ENCODE data around the gene LIN7A.

LIN7A gene

GRCh38 chr12:80861641-80862378, 75.9 kb downstream of the LIN7A start:
- Histone ChIP-seq H2AFZ (ENCODE audit: low read depth) (no peak overlapping the region), H4K20me1 (ENCODE audit: insufficient read depth) (no peaks in the 10 kb centered on the region), H3K9ac (no peak overlapping the region), H3K4me1 (ENCODE audit: low read depth, poor library complexity, severe bottlenecking) (no peaks in the 10 kb centered on the region), H3K27ac (no peak overlapping the region), H3K79me2 (ENCODE audit: insufficient read depth, low read depth) (no peaks in the 10 kb centered on the region), H3K4me2 (no peak overlapping the region), H3K27me3 (ENCODE audit: insufficient read depth, low read depth) (no peaks in the 10 kb centered on the region), H3K36me3 (ENCODE audit: insufficient read depth) (no peaks in the 10 kb centered on the region), H3K4me3 (IDR thresholded peaks at IDR 0.05; ENCODE audit: insufficient read depth, low read depth, low read length) (no peak overlapping the region)
- TF ChIP-seq, protein P1, sequence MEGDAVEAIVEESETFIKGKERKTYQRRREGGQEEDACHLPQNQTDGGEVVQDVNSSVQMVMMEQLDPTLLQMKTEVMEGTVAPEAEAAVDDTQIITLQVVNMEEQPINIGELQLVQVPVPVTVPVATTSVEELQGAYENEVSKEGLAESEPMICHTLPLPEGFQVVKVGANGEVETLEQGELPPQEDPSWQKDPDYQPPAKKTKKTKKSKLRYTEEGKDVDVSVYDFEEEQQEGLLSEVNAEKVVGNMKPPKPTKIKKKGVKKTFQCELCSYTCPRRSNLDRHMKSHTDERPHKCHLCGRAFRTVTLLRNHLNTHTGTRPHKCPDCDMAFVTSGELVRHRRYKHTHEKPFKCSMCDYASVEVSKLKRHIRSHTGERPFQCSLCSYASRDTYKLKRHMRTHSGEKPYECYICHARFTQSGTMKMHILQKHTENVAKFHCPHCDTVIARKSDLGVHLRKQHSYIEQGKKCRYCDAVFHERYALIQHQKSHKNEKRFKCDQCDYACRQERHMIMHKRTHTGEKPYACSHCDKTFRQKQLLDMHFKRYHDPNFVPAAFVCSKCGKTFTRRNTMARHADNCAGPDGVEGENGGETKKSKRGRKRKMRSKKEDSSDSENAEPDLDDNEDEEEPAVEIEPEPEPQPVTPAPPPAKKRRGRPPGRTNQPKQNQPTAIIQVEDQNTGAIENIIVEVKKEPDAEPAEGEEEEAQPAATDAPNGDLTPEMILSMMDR (conservative IDR thresholded peaks at IDR 0.05; ENCODE audit: low read depth, low read length), result no peak

DNA sequence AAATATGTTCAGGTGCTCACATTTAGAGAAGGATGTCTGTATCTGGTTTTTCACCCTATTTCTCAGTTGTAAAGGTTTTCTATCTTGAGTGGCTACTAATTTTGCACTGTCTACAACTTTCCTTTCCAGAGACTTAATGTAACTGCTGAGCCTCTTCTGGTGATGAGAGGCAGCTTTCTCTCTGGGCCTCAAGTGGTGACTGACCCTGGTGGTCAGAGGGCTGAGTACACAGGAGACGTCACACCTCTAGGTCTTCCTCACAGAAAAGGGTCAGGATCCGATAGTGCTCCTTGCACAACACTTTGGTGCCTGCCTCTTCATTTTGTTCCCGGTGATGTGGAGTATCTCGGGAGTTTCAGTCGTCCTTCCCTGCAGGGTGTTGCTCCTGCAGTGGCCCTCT, 76.8 kb downstream of the LIN7A start:
- H3K9ac ChIP-seq, result no peak overlapping the region
- H3K79me2 ChIP-seq (ENCODE audit: insufficient read depth, low read depth), result no peaks in the 10 kb centered on the region
- no peak overlapping the region for H2AFZ ChIP-seq (ENCODE audit: low read depth)
- no peak overlapping the region for H3K27ac ChIP-seq
- H3K36me3 ChIP-seq (ENCODE audit: insufficient read depth), result no peaks in the 10 kb centered on the region
- no peaks in the 10 kb centered on the region for H3K4me1 ChIP-seq (ENCODE audit: low read depth, poor library complexity, severe bottlenecking)
- H3K4me2 ChIP-seq, result no peak overlapping the region
- H4K20me1 ChIP-seq (ENCODE audit: insufficient read depth), result no peaks in the 10 kb centered on the region
- TF ChIP-seq, protein P1 (conservative IDR thresholded peaks at IDR 0.05; ENCODE audit: low read depth, low read length), result no peak
- H3K27me3 ChIP-seq (ENCODE audit: insufficient read depth, low read depth), result no peaks in the 10 kb centered on the region
- H3K4me3 ChIP-seq (IDR thresholded peaks at IDR 0.05; ENCODE audit: insufficient read depth, low read depth, low read length), result no peak overlapping the region

DNA sequence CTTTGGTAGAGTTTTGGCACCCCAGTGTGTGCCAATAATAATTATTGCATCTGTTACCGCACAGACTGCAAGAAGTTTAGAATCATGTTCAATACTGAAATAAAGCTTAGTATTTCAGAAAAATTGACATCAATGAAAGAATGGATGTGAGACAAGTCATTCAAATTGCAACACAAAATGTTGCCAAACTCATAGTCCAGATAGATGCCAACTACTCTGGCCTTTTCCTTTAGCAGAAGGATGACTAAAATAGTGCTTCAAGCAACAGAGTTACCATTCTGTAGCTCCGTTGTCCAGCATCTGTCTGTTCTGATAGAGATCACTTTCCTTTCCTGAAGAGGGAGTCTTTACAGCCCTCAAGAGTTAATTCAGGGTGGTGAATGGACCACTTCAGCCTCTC, 77.5 kb downstream of the LIN7A start:
- Histone ChIP-seq H3K79me2 (ENCODE audit: insufficient read depth, low read depth) (no peaks in the 10 kb centered on the region), H4K20me1 (ENCODE audit: insufficient read depth) (no peaks in the 10 kb centered on the region), H3K4me3 (IDR thresholded peaks at IDR 0.05; ENCODE audit: insufficient read depth, low read depth, low read length) (no peak overlapping the region), H3K4me2 (no peak overlapping the region), H2AFZ (ENCODE audit: low read depth) (no peak overlapping the region), H3K27me3 (ENCODE audit: insufficient read depth, low read depth) (no peaks in the 10 kb centered on the region), H3K9ac (no peak overlapping the region), H3K36me3 (ENCODE audit: insufficient read depth) (no peaks in the 10 kb centered on the region), H3K4me1 (ENCODE audit: low read depth, poor library complexity, severe bottlenecking) (no peaks in the 10 kb centered on the region), H3K27ac (no peak overlapping the region)
- TF ChIP-seq, protein P1 (conservative IDR thresholded peaks at IDR 0.05; ENCODE audit: low read depth, low read length), result no peak

DNA sequence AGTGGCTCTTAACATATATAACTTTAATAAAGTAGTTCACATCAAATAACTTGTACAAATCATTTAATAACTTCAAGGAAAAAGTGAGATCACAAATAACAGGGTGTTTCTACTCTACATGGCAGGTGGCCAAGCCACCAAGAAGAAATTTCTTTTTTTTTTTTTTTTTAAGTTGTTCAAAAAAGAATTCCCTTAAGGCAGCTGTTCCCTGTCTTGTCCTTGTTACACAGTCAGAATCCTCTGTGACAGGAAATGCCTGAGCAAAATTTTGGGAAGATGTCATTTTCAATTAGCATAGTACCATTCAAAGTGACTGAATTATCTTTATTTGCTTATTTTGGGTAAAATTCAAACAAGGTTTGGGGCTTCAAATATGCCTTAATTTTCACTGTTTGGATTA, 79.4 kb downstream of the LIN7A start:
- TF ChIP-seq, protein P1 (conservative IDR thresholded peaks at IDR 0.05; ENCODE audit: low read depth, low read length), result no peak
- no peak overlapping the region for H3K9ac ChIP-seq
- H3K4me3 ChIP-seq (IDR thresholded peaks at IDR 0.05; ENCODE audit: insufficient read depth, low read depth, low read length), result no peak overlapping the region
- no peaks in the 10 kb centered on the region for H3K27me3 ChIP-seq (ENCODE audit: insufficient read depth, low read depth)
- H3K4me1 ChIP-seq (ENCODE audit: low read depth, poor library complexity, severe bottlenecking), result no peaks in the 10 kb centered on the region
- no peaks in the 10 kb centered on the region for H4K20me1 ChIP-seq (ENCODE audit: insufficient read depth)
- no peak overlapping the region for H3K4me2 ChIP-seq
- H3K27ac ChIP-seq, result no peak overlapping the region
- H3K79me2 ChIP-seq (ENCODE audit: insufficient read depth, low read depth), result no peaks in the 10 kb centered on the region
- no peaks in the 10 kb centered on the region for H3K36me3 ChIP-seq (ENCODE audit: insufficient read depth)
- no peak overlapping the region for H2AFZ ChIP-seq (ENCODE audit: low read depth)
